K562 (cell line): Measurements from ENCODE around the gene PHACTR2.
A peak's percentile ranks its signal among the peaks of the same experiment; 100 is the strongest.

Experiments
- CTCF ChIP-seq, 3 experiments: IDR thresholded peaks in 2 of 3; conservative IDR thresholded peaks in 1 of 3; 2 replicates each; pipeline ENCODE4 v1.5.1; 2011 to 2012; ENCODE audit warnings: low read length in 3 of 3, mild to moderate bottlenecking in 3 of 3, control low read depth in 2 of 3, improper control_type of control experiment in 1 of 3, inconsistent platforms in 1 of 3, low read depth in 1 of 3, mixed read lengths in 1 of 3, moderate library complexity in 1 of 3; ENCODE audit not compliant: insufficient read depth in 2 of 3
- JUND ChIP-seq, 2 experiments: IDR thresholded peaks; 2 replicates in 1 of 2; 3 replicates in 1 of 2; pipeline ENCODE4 v1.6.1; 2011; ENCODE audit warnings: borderline replicate concordance in 2 of 2, low read depth in 2 of 2, low read length in 2 of 2, improper control_type of control experiment in 1 of 2, missing biosample characterization in 1 of 2, missing genetic modification characterization in 1 of 2, missing genetic modification reagents in 1 of 2
- ZNF274 ChIP-seq: IDR thresholded peaks from 2 replicates; pipeline ENCODE4 v1.6.1; 2011; ENCODE audit warnings: low read depth, mild to moderate bottlenecking, low read length, moderate library complexity, borderline replicate concordance

DNA sequence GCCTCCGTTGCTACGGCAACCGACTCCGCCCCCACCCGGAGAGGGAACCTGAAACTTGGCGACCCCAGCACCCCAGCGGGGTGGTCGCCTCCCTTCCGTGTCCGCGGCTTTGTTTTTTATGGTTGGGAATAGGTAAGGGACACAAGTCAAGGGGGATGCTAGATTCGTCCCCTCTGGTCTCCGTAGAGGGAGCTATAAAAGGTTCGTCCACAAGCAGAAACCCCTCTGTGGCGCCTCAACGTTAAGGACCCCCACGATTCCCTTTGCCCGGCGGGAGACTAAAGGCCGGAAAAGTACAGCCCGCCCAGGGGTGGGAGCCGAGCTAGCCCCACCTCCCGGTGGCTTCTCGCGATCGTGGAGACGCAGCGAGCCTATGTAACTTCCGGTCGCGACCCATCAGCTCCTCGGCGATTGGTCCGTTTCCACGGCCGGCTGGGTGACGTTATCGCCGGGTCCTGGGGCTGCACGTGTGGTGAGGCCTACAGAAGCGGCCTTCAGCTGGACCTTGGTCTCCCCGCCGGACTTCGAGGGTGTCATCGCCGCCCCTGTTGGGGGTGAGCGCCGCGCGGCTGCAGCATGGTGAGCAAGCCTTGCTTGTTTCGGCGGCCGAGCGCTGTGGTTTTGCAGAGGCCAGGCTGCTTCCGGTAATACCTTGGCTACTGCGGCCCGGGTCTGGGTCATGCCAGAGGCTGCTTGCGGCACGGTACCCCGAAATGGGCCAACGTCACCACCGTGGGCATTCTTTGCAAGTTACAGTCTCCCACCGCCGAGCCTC is 165.3 kb downstream of the PHACTR2 start, which contains the start of gene LTV1:
- TF ChIP-seq JUND (IDR thresholded peaks at IDR 0.05; ENCODE audit: borderline replicate concordance, low read depth, low read length) (peak; percentile 79), JUND (tag; IDR thresholded peaks at IDR 0.05; ENCODE audit: borderline replicate concordance, low read depth, low read length) (peak; percentile 83; the same call in 2 of the 3 replicates), ZNF274 (no peak), CTCF (IDR thresholded peaks at IDR 0.05 in 2 of 3, conservative IDR thresholded peaks at IDR 0.05 in 1 of 3; ENCODE audit: insufficient read depth in 2 of 3, low read depth in 1 of 3, low read length in 3 of 3) (peak in 2 of 3 experiments; percentile 4 to 32; a peak in 2 of 6 replicates)
